Endothelial cell of umbilical vein (primary cell): ENCODE data around the gene XDH. TPM values are rescaled to one million over a fixed set of nuclear protein-coding genes. Genes with fewer than 3 reads are reported as not detected.

Experiments used
- BruUV-seq: library from RNA; stranded (reverse); fragments of 400-500 nt; replicated peaks from 2 replicates; lab custom pipeline; 2021; lab: Mats Ljungman, UMichigan
- CTCF ChIA-PET: fragments of 300-600, 350-600 bp; sonication (Branson Sonifier 250); formaldehyde crosslinking; loops from one replicate; lab custom pipeline; 2021; ENCODE audit warnings: antibody characterized with exemption, inconsistent platforms; lab: Charles Lee
- POLR2A ChIA-PET: fragments of 300-600, 350-600 bp; sonication (Branson Sonifier 250); formaldehyde crosslinking; loops from one replicate; lab custom pipeline; 2021; ENCODE audit warnings: antibody characterized with exemption, inconsistent platforms; lab: Charles Lee
- DNase-seq: peaks from one replicate; pipeline ENCODE4 v3.0.0-alpha.2; 2011; ENCODE audit warnings: low read depth, low spot score
- FAIRE-seq: peaks from 2 replicates; lab custom pipeline; 2011; peaks lifted over from hg19 to GRCh38; lab: Jason Lieb, UNC
- H2AFZ ChIP-seq: 2 replicates; pipeline ENCODE4 v1.6.0; 2012; ENCODE audit warnings: low read depth, low read length, control low read depth, inconsistent platforms
- H3K27ac ChIP-seq: 2 replicates; pipeline ENCODE4 v1.5.1; 2011; ENCODE audit warnings: low read depth, mild to moderate bottlenecking, control low read depth, low read length, moderate library complexity; ENCODE audit not compliant: insufficient read depth
- H3K27me3 ChIP-seq, 2 experiments: 2 replicates each; pipeline versions ENCODE4 v1.6.0 to v1.6.1; 2011; ENCODE audit warnings: low read length in 2 of 2, mixed read lengths in 1 of 2; ENCODE audit not compliant: control insufficient read depth in 2 of 2, insufficient read depth in 2 of 2
- H3K36me3 ChIP-seq, 2 experiments: 2 replicates in 1 of 2; 3 replicates in 1 of 2; pipeline ENCODE4 v1.5.1; 2011; ENCODE audit warnings: low read length in 2 of 2, mild to moderate bottlenecking in 1 of 2, moderate library complexity in 1 of 2; ENCODE audit not compliant: control insufficient read depth in 2 of 2, insufficient read depth in 2 of 2; ENCODE audit errors: extremely low read depth in 1 of 2
- H3K4me1 ChIP-seq: 3 replicates; pipeline ENCODE4 v1.5.1; 2011; ENCODE audit warnings: mild to moderate bottlenecking, low read length; ENCODE audit not compliant: control insufficient read depth, insufficient read depth; ENCODE audit errors: extremely low read depth
- H3K4me2 ChIP-seq: 2 replicates; pipeline ENCODE4 v1.6.1; 2011; ENCODE audit warnings: low read length, control low read depth, mixed read lengths; ENCODE audit not compliant: insufficient read depth
- H3K4me3 ChIP-seq, 3 experiments: fragments of 200-600 bp in 1 of 3; sonication (generic), shearing (Covaris generic) in 1 of 3; replicated peaks in 1 of 3; 2 replicates each; pipeline ENCODE4 v1.5.1; 2011 to 2016; ENCODE audit warnings: control low read depth in 3 of 3, low read length in 3 of 3, mild to moderate bottlenecking in 2 of 3, inconsistent platforms in 1 of 3, low read depth in 1 of 3, moderate library complexity in 1 of 3; ENCODE audit not compliant: insufficient read depth in 1 of 3
- H3K79me2 ChIP-seq: 2 replicates; pipeline ENCODE4 v1.6.0; 2012; ENCODE audit warnings: low read length, inconsistent platforms; ENCODE audit not compliant: control insufficient read depth, insufficient read depth
- H3K9ac ChIP-seq: replicated peaks from 2 replicates; pipeline ENCODE3; 2011; ENCODE audit warnings: low read length, control low read depth; ENCODE audit not compliant: insufficient read depth; ENCODE audit errors: extremely low read depth
- H3K9me1 ChIP-seq: replicated peaks from 3 replicates; pipeline ENCODE4 v1.6.0; 2011; ENCODE audit warnings: mild to moderate bottlenecking, low read length; ENCODE audit not compliant: control insufficient read depth, insufficient read depth; ENCODE audit errors: extremely low read depth
- H3K9me3 ChIP-seq: replicated peaks from 2 replicates; pipeline ENCODE4 v1.5.1; 2012; ENCODE audit warnings: low read length, inconsistent platforms; ENCODE audit not compliant: control insufficient read depth, insufficient read depth
- H4K20me1 ChIP-seq: replicated peaks from 2 replicates; pipeline ENCODE3; 2011; ENCODE audit warnings: mild to moderate bottlenecking, low read length; ENCODE audit not compliant: control insufficient read depth, insufficient read depth; ENCODE audit errors: extremely low read depth
- EZH2 ChIP-seq: IDR thresholded peaks from 2 replicates; pipeline ENCODE4 v1.6.1; 2012; ENCODE audit warnings: borderline replicate concordance, low read depth, mild to moderate bottlenecking, moderate library complexity, low read length, inconsistent platforms; ENCODE audit not compliant: severe bottlenecking
- FOS ChIP-seq: IDR thresholded peaks from 2 replicates; pipeline ENCODE4 v1.6.1; 2011; ENCODE audit warnings: mild to moderate bottlenecking, low read length, moderate library complexity, borderline replicate concordance; ENCODE audit not compliant: insufficient read depth
- GATA2 ChIP-seq: IDR thresholded peaks from 2 replicates; pipeline ENCODE4 v1.7.0; 2011; ENCODE audit warnings: low read depth, mild to moderate bottlenecking, moderate library complexity, mixed read lengths, low read length; ENCODE audit not compliant: insufficient read length, insufficient read depth
- JUN ChIP-seq: IDR thresholded peaks from 2 replicates; pipeline ENCODE4 v1.6.1; 2011; ENCODE audit warnings: borderline replicate concordance, low read depth; ENCODE audit not compliant: insufficient read length, insufficient read depth
- MAX ChIP-seq: IDR thresholded peaks from 2 replicates; pipeline ENCODE4 v1.6.1; 2011; ENCODE audit not compliant: insufficient read depth, insufficient read length
- MYC ChIP-seq: IDR thresholded peaks from one replicate; pipeline ENCODE4 v1.6.1; 2011; ENCODE audit warnings: mild to moderate bottlenecking, low read depth, low read length
- POLR2A ChIP-seq: IDR thresholded peaks from 2 replicates; pipeline ENCODE4 v1.6.1; 2012; ENCODE audit warnings: low read depth, mild to moderate bottlenecking, control low read depth, low read length
- POLR2AphosphoS5 ChIP-seq: IDR thresholded peaks from 2 replicates; pipeline ENCODE4 v1.6.1; 2012; ENCODE audit warnings: low read depth, mild to moderate bottlenecking, control low read depth, low read length, moderate library complexity; ENCODE audit not compliant: insufficient read depth
- dilution Hi-C: fragments of 300-500 bp; cut with MboI; formaldehyde crosslinking; loops from one replicate; pipeline ENCODE4 v1.15.0; 2019; ENCODE audit warnings: low sequenced_read_pairs; ENCODE audit not compliant: extremely low pct_ligation_motif_present
- intact Hi-C: fragments of 100-400 bp; cut with micrococcal nuclease; formaldehyde crosslinking; loops from one replicate; pipeline ENCODE4 v1.10.0; 2022
- polyA plus RNA-seq, 4 experiments: library from polyadenylated mRNA; depleted of rRNA in 3 of 4; stranded (reverse) in 3 of 4; unstranded in 1 of 4; fragments of >200 nt; gene quantifications; 2 replicates each; pipeline versions ENCODE4 v1.2.1 to v1.2.3, GENCODE V29; 2011 to 2012; ENCODE audit warnings: missing spikeins in 1 of 4
- total RNA-seq: library from RNA; stranded (reverse); gene quantifications from 2 replicates; pipeline ENCODE4 v1.2.3, GENCODE V29; 2021
- TF ChIP-seq, protein P1 (sequence below), 2 donors: IDR thresholded peaks; 1 replicate in 1 of 2; 2 replicates in 1 of 2; pipeline ENCODE4 v1.5.1; 2011; ENCODE audit warnings: low read length in 2 of 2, mild to moderate bottlenecking in 2 of 2, moderate library complexity in 2 of 2, control low read depth in 1 of 2, inconsistent platforms in 1 of 2, low read depth in 1 of 2; ENCODE audit not compliant: insufficient read depth in 1 of 2; ENCODE audit errors: extremely low read depth in 1 of 2

XDH gene
- total and polyA plus RNA-seq, 2 donors (not counting 3 experiments of a cell fraction or from before 2014, with no cell fraction given) = not detected

DNA sequence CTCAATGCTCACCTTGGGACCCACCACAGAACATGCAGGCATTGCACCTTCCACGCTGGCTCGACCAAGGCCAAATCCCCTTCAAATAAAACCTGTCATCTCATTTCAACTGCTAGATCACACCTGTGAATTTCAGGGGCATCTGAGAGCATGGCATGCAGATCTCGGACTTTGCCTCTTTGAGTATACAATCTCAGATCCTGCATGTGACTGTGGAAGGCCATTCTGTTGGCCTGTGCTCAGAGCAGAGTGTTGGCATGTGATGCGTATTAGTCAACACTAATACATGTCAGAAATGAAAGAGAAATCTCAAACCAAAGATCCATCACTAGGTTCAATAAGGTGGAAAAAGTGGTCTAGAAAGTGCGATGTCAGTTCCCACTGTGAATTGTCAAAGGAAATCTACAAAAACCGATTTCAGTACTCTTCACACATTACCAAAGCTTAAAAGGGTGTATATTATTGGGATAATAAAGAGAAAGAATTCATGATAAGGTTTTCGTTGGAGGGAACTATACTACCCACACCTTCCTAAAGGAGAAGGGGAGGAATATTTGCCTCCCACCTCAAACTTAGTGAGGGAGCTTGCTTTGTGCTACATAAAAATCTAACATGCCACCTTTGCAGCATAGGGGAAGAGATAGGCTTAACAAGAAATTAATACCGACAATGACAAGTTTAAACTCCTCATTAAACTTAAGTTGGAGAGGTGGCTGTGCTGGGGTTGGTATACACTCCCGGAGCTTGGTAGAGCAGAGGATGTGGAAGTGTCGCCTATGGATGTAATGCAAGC, 7.8 kb downstream of the XDH start:
- intact Hi-C loops = no loop called here
- H3K4me1 ChIP-seq = no peaks in the 10 kb centered on the region
- dilution Hi-C loops = no loop called here
- no peaks in the 10 kb centered on the region for H3K9me1 ChIP-seq
- POLR2A ChIA-PET = no interaction called here
- no peak for TF ChIP-seq FOS
- no peak for TF ChIP-seq EZH2
- TF ChIP-seq JUN = no peak
- TF ChIP-seq, protein P1, sequence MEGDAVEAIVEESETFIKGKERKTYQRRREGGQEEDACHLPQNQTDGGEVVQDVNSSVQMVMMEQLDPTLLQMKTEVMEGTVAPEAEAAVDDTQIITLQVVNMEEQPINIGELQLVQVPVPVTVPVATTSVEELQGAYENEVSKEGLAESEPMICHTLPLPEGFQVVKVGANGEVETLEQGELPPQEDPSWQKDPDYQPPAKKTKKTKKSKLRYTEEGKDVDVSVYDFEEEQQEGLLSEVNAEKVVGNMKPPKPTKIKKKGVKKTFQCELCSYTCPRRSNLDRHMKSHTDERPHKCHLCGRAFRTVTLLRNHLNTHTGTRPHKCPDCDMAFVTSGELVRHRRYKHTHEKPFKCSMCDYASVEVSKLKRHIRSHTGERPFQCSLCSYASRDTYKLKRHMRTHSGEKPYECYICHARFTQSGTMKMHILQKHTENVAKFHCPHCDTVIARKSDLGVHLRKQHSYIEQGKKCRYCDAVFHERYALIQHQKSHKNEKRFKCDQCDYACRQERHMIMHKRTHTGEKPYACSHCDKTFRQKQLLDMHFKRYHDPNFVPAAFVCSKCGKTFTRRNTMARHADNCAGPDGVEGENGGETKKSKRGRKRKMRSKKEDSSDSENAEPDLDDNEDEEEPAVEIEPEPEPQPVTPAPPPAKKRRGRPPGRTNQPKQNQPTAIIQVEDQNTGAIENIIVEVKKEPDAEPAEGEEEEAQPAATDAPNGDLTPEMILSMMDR (IDR thresholded peaks at IDR 0.05; ENCODE audit: extremely low read depth in 1 of 2, insufficient read depth in 1 of 2, low read depth in 1 of 2, low read length in 2 of 2) = no peak
- no peak for TF ChIP-seq MYC
- TF ChIP-seq GATA2 = no peak
- no peak for TF ChIP-seq POLR2AphosphoS5
- no peak for TF ChIP-seq MAX
- TF ChIP-seq POLR2A = no peak
- H3K36me3 ChIP-seq = no peaks in the 10 kb centered on the region
- H3K27ac ChIP-seq = no peak overlapping the region
- FAIRE-seq = no peak
- no peaks in the 10 kb centered on the region for H3K27me3 ChIP-seq
- no peak overlapping the region for H3K4me3 ChIP-seq
- no TSS peak for BruUV-seq
- H3K79me2 ChIP-seq = no peaks in the 10 kb centered on the region
- no peak for DNase-seq
- CTCF ChIA-PET = no interaction called here
- no peak overlapping the region for H3K4me2 ChIP-seq
- H3K9ac ChIP-seq = no peak overlapping the region
- no peaks in the 10 kb centered on the region for H4K20me1 ChIP-seq
- no peak overlapping the region for H2AFZ ChIP-seq
- no peaks in the 10 kb centered on the region for H3K9me3 ChIP-seq
